Eye (tissue), 1 donor: Measurements from ENCODE around the gene AGAP5.
"Not testable (repeated sequence)": the region's sequence is repeated elsewhere in the genome, so short reads cannot be mapped to it uniquely, and the experiment has no call there.

Source experiments
- DNase-seq: peaks from one replicate; pipeline ENCODE4 v3.0.0-alpha.2; 2015

The AGAP5 gene

DNA sequence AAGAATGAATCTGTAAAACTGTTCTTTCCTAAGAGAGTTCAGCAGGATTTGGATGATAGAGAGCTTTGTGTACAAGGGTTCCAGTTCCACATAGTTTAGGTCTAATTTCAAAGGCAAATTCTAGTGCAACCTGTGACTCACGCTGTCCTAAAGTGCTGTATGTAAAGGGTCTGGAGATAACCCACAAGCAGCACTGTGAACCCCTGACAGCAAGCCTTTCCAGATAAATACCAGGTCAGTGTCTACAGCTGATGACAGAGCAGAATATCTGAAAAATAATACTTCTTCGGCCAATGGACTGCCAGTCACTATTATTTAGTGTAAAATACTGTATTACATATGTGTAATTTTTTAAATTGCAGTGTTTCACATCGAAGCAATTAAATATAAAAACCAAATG, 16.0 kb upstream of the AGAP5 start:
- not testable (repeated sequence) for DNase-seq

DNA sequence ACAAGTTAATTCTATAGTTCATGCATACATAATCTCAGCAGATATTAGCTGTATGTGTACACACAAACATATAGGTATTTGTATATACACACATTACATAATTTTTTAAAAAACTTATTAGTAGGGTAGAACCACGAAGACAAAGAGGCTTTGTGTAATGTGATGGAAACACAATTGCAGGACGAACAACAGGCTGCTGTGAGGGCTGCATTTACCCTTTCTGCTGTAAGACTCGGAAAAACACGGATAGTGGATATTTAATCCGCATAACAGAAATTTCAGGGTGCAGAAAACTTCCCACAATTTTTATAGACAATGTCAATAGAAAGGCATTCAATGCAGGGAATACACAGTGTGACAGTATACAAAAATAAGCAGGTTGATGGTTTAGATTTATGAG, 13.8 kb upstream of the AGAP5 start:
- not testable (repeated sequence) for DNase-seq

DNA sequence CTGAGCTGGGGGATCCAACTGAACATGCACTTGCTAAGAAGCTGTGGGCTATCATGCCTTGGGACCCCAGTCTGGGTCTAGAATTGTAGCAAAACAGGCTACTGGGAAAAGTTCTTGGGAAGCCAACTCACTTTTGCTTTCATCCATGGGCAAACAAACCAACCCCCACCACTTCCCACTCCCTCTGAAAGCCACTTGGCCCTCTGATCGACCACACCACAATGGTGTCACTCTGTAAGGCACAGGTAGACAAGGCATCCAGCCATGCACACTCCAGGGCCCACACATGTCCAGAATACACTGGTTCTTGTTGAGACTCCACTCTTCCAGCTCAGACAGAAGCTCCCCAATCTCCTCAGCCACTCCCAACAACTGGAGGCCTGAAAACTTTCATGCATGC, 10.2 kb upstream of the AGAP5 start:
- DNase-seq, result not testable (repeated sequence)

DNA sequence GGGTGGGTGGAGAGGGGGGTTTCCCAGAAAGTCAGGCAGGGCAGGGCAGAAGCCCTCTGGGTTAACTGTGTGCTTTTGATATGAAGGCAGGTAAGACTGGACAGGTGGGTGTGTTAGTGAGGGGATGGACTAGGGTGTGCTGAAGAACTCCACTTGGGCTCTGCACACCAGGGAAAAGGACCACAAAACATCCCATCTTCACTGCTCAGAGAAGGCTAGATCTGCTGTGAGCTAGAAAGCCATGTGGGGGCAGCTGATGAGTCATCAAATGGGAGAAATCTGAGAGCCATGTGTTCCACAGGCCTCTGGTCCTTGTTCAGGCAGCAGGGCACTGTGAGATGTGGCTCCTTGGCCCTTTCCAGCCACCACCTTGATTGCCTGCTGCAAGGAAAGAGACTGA, 9.7 kb upstream of the AGAP5 start:
- not testable (repeated sequence) for DNase-seq

DNA sequence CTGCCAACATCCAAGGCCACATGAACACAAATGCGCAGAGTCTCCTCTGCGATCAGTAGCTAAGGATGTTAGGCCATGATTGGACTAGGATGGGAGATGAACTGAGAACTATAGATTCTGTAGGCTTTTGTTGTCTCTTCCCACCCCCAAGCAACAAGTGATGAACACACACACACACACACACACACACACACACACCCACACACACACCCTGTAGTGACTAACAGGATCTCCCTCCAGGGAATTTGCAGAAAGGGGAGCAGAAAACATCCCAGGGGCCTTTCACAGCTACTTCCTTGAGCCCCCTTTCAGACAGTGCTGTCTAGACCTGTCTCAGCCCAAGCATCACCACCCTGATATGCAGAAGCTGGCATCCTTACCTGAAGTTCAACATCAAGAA, 8.6 kb upstream of the AGAP5 start:
- not testable (repeated sequence) for DNase-seq

DNA sequence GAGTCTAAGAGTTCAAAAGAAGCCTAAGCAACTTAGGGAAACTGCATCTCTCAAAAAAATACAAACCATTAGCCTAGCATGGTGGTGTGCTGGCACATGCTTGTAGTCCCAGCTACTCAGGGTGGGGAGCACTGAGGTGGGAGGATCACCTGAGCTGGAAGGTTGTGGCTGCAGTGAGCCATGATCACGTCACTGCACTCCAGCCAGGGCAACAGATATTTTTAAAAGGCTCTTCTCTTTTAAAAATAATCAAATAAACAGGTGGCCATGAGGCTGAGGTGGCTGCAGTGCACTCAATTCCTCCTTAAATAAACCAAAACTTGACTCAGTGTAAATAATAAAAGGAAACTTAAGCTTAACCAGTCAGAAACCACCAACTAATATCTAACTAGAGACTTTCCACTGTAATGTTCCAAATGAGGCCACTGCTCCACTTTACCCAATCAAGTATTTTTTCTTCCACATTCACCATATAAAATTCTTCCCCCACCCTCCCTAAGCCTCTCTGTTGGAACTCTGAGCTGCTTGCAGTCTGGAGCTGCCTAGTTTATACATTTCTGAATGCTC, 7.7 kb upstream of the AGAP5 start:
- DNase-seq, result not testable (repeated sequence)

DNA sequence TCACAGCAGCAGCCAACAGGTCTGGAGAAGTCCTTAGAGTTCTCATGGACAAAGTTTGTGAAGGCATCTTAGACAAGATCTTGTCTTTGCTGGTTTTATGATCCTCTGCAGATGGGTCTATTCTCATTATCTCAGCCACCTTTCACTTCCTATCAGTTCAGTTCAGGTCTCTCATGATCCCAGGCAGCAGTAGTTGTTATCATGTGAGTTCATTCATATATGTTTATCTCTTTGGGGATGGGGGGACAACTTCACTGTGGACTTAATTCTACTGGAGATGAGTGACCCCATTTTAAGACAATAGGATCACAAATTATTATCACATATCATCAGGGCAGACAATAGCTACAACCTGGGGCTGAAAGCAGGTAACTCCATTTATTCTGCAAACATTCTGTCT, 6.0 kb upstream of the AGAP5 start:
- DNase-seq, result not testable (repeated sequence)

DNA sequence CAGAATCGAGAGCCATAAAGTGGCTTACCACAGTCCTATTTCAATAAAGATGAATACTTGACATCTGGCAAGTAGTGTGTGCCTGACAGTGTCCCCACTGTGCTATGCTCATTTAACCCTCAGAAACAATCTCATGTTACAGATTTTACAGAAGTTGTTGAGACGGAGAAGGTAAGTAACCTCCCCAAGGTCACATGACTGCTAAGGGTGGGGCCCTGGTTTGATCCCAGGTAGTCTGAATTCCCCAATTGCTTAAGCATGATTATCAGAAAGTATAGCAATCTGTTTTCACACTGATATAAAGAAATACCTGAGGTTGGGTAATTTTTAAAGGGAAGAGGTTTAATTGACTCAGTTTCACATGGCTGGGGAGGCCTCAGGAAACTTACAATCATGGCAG, 910 bp upstream of the AGAP5 start:
- DNase-seq, result not testable (repeated sequence)

DNA sequence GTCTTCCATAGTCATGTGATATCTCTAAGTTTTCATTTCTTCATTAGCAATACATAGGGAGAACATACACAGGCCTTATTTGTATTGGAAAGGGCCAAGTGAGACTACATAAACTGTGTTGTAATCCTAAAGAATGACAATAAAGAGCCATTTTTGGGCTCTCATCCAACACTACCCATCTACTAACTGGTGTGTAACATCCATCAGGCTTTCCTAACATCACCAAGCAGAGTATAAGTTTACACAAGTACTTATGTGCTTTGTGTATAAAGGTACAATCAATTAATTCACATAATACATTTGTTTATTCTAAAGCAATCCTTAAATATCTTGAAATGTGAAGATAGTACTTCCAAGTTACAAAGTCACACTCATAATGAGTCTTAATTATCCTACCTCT, 2.6 kb downstream of the AGAP5 start:
- DNase-seq, result not testable (repeated sequence)

DNA sequence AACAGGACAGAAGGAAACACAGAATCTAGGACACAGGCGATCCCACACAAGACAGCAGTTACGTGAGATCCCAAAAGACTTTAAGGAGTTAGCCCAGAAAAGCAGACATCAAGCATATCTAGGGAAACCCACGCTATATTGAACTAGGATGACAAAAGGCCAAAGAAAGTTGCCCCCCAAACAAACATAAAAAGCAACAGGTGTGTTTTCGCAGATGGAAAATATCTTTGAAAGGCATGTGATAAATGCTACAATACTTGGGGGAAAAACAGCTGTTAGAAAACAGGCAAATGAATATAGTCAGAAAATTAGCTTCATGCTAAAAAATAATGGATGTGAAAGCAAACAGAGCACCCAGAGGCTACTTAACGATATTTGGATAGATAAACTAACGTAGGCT, 7.2 kb downstream of the AGAP5 start:
- not testable (repeated sequence) for DNase-seq

DNA sequence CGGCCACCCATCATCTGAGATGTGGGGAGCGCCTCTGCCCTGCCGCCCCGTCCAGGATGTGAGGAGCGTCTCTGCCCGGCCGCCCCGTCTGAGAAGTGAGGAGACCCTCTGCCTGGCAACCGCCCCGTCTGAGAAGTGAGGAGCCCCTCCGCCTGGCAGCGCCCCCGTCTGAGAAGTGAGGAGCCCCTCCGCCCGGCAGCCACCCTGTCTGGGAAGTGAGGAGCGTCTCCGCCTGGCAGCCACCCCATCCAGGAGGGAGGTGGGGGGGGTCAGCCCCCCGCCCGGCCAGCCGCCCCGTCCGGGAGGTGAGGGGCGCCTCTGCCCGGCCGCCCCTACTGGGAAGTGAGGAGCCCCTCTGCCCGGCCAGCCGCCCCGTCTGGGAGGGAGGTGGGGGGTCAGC, 8.3 kb downstream of the AGAP5 start:
- DNase-seq, result not testable (repeated sequence)

DNA sequence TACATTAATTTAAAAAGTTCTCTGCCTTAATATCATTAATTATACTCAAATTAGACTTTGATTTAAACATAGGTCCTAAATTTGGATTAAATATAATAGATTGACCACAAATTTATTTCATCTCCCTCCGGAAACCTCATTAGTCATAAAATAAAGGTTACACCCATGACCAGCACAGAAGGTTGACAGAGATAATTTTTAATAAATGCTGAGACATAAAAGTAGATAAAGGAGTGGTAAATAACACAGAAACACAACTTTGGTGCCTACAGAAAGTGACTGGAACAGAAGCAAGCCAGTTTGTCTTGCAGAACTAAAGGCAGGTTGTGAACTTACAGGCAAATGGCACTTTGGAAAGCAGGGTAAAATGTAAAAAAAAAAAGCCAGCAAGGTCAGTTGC, 10.3 kb downstream of the AGAP5 start:
- DNase-seq, result not testable (repeated sequence)

DNA sequence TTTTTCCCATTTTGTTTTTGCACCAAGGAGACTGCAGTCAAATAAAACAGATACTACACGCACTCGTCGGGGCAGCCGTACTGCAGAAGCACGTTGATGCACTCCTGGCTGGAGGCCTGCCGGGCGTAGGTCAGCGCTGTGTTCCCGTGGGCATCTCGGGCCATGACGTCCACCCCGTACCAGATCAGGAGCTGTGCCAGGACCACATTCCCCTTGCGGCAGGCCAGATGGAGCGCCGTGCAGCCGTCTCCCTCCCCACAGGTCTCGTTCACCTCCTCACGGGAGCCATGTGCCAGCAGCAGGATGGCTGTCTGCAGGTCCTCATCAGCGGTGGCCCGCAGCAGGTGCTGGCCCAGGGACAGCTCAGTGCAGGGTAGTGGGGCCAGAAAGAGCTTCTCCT, 23.4 kb downstream of the AGAP5 start:
- DNase-seq, result not testable (repeated sequence)

DNA sequence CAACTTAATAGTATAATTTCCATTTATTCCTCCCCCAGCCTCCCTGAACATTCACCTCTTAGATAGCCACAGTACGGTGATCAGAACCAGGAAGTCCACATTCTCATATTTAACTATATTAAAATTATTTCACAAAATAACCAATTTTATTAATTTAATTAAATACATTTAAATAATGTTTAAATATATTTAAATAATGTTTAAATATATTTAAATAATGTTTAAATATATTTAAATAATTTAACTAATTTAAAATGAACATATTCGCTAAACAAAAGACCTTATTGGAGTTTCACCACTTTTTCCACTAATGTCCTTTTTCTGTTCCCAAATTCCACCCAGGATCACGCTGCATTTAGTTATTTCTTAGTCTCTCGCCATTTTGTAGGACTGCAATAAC, 29.5 kb downstream of the AGAP5 start:
- DNase-seq, result not testable (repeated sequence)

DNA sequence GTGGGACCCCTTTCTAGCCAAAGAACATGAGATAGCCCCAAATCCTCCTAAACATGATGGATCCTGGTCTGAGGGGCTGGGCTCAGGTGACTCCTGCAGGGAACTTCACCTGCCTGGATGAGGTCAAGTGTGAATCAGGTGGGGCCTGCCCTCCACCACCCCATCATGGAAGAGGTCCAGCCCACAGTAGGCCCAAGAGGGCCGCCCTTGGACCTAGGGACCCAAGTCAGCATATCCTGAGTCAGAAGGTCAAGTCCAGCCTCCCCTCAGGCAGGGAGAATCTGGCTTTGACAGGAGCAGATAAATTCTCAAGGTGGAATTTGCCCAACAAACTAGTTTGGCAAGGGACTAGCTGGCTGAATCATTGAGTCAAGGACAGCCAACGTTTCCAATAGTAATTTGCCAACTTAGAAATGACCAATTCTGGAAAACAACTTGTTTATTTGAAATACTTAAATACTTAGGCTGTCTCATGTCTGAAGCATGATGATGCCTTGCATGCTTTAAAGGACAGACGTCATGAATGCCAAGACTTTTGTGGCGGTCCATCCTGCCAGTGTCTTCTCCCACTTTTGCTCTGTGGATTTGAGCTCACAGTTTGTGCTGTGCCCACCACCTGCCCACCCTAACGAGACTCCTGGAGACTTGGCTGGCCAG, 31.6 kb downstream of the AGAP5 start:
- not testable (repeated sequence) for DNase-seq

DNA sequence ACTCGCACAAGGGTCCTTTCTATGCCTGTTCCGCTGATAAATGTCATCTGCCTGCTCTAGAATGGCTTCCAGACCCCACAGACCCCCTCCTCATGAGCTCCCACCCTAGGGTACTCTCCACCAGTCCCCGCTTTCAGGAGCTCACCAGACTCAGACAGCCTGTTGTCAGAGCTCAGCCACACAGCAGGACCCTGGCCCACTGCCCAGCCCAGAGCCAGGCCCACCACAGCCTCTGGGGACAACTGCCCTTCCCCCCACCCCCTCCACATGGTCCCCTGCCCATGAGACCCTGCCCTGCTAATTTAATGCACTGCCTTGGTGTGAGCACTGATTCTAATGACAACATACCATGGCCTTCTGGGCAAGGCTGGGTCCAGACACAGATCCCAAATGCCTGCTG, 32.3 kb downstream of the AGAP5 start:
- not testable (repeated sequence) for DNase-seq

DNA sequence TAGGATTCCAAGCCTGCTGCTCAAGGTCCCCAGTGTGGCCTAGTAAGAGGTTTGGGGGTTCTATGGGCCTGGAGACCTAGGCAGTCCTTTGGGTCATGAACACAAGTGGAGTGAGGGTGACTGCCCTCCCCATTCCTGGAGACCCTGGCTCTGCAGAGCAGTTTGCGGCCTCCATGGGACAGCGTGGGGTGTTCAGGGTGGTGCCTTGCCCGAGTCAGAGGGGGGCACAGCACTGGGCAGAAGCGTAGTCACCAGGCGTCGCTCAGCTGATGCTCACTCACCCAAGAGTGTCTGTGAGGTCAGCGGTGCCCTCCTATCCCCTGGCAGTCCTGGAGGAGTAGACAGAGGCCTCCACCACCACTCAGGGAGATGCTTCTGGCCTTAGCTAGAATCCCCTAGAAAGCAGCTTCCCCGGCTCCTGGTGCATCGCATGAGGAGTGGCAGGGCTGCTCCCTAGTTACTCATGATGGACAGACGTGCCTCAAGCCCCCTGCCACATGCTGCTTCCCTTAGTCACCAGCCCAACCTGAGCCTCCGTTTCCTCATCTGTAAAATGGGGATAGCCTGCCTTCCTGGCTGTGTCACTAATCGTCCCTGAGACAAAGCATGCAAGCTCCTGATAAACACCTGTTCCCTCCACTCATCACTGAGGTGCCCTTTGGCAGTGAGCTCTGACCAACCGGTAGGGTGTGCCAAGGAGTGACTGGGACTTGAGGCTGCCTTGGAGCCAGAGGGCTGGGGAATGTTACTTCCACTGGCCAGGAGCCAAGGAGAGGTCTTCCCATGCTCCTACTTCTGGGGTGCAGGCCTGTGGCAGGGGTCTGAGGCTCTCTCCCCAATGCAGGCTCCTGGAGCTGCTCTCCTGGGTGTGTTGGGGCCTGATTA, 33.5 kb downstream of the AGAP5 start:
- not testable (repeated sequence) for DNase-seq

DNA sequence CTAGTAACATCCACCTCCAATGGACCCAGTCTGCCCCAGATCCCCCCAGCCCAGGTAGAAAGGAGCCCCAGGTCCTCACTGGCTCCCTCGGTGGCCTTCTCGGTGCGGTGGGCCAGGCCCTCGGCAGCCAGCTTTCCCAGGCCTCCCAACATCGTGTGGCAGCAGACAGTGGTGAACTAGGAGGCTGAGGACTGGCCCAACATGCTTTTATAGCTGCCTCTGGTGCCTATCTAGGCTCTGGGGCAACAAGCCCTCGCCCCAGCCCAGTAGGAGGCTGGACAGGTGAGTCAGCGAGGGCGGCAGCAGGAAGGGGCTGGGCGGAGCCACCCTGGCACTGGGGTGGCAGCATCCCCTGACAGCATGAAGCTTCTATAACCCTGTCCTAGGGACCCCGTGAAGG, 34.3 kb downstream of the AGAP5 start:
- not testable (repeated sequence) for DNase-seq

DNA sequence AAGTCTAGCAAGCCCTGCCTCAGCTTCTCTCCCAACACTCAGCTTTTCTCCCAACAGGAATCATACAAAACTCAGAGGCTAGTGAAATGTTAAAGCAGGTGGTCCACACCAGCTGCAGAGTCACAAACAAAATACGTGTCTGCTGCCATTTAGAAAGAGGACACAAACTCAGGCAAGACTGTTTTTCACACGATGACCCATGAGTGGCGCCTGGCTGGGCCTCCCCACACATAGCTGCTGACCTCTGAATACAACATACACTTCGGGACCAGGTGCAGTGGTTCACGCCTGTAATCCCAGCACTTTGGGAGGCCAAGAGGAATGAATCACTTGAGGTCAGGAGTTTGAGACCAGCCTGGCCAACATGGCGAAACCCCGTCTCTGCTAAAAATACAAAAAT, 35.2 kb downstream of the AGAP5 start:
- DNase-seq, result not testable (repeated sequence)

DNA sequence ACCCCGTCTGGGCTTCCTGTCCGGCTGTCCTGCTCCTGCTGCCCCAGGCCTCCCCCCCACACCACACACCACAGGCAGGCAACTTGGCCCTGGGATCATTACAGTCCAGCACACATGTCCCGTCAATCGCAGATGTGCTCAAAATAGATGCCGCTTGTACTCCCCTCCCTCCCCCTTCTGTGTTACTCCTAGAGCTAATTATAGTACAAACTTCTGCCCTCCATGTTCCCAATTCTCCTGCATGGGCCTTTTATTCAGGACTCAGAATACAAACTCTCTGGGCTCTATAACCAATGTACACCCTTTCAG, 42.0 kb downstream of the AGAP5 start, which contains the start of gene SYNPO2L:
TSS of gene SYNPO2L (minus strand) at position 40 of the 309 bp plus-strand sequence. CDS start 107 bp downstream, outside the sequence.
- DNase-seq, result no peak

DNA sequence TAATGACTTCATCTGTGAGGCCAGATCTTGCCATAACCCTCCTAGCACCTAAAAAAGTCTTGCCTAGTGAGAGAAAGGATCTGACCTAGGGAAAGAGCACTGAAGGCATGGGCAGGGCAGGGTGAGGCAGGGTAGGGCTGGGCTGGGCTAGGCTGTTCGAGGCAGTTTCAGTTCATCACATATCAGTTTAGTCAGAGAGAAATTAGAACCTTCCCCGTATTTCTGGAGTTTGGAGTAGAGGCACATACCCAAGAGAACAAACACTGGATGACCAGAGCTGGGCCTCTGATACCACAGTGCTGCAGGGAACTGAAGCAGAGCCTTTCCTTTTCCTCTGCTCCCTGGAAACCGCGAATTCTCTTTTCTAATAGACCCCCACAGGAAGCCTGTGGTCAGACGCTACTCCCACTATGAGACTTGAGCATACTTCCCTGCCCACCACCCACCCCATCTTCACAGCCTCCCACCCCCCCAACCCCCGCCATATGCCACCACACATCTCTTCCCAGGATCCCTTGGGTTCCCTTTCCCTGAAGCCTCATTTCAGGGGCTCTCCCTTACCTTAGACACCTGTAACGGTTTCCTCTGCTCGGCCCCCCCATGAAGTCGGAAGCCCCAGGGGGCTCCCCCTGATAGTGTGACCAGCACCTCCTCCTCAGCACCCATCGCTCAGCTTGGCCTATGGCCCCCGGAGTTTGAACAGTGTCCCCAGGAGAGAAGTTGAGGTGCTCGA, 42.5 kb downstream of the AGAP5 start:
- no peak for DNase-seq

DNA sequence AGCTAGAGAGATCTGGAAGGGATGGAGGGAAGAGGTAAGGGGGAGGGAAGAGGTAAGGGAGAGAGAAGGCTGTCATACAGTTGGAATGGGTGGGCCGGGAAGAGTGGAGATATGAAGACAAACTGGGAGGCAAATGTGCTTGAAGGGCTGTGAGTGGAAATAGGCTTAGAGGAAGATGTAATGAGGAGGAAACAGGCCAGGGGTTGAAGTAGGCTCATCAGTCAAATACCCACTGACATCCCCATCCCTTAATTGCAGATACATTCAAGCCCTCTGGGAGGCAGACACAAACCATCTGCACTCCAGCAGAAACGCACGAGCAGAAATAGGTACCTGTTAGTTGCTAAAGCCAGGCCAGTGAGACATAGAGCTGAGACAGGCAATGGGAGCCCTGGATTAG, 44.2 kb downstream of the AGAP5 start:
- DNase-seq, result no peak

DNA sequence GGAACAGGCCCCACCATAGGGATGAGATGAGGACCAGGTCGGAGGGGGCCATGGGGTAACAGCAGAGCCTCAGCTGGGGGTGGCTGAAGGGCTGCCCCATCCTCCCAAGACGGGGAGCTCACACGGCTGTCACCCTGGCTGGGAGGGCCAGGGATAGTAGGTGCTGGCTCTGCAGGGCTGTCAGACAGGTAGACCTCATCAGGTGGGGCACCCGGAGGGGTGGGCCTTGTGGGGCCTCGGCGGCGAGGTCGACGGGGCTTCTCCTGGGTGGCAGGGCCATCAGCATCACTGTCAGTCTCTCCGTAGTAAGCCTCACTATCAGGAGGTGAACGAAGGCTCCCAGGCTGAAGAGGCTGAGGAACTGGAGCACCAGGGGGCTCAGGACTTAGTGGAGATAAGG, 44.7 kb downstream of the AGAP5 start:
- DNase-seq, result no peak
